WTC11 (cell line): ENCODE results near the gene FAM89B.
"Not testable (repeated sequence)": the region's sequence is repeated elsewhere in the genome, so short reads cannot be mapped to it uniquely, and the experiment has no call there.

ENCODE experiments used
- ATF1 ChIP-seq: sonication (generic); formaldehyde crosslinking; IDR thresholded peaks from 2 replicates; pipeline ENCODE4 v1.8.1; 2023; ENCODE audit warnings: mild to moderate bottlenecking, moderate library complexity, missing genetic modification reagents
- CTCF ChIP-seq: fragments of 200-600 bp; IDR thresholded peaks from 2 replicates; pipeline ENCODE4 v1.8.0; 2022; ENCODE audit warnings: antibody characterized with exemption
- E2F1 ChIP-seq: sonication (generic); formaldehyde crosslinking; IDR thresholded peaks from 2 replicates; pipeline ENCODE4 v1.8.0; 2022; ENCODE audit warnings: mild to moderate bottlenecking, missing genetic modification reagents
- OVOL2 ChIP-seq: fragments of 250-450 bp; sonication (Bioruptor Pico); IDR thresholded peaks from 2 replicates; pipeline ENCODE4 v1.9.0; 2021; ENCODE audit warnings: mild to moderate bottlenecking, borderline replicate concordance
- ZNF317 ChIP-seq: sonication (generic); formaldehyde crosslinking; IDR thresholded peaks from 2 replicates; pipeline ENCODE4 v1.8.1; 2023; ENCODE audit warnings: low read depth, mild to moderate bottlenecking, moderate library complexity, missing genetic modification reagents, borderline replicate concordance
- ZNF423 ChIP-seq: fragments of 250-450 bp; sonication (Bioruptor Pico); IDR thresholded peaks from 2 replicates; pipeline ENCODE4 v2.1.2; 2022; ENCODE audit warnings: mild to moderate bottlenecking, moderate library complexity
- TF ChIP-seq, protein P1 (sequence below): sonication (generic); formaldehyde crosslinking; IDR thresholded peaks from 2 replicates; pipeline ENCODE4 v1.8.1; 2023; ENCODE audit warnings: mild to moderate bottlenecking, missing genetic modification reagents

- not testable (repeated sequence) for TF ChIP-seq OVOL2 (CRISPR knock-in tag); CTCF; ATF1 (CRISPR knock-in tag); ZNF423; ZNF317 (CRISPR knock-in tag); E2F1 (CRISPR knock-in tag)
- TF ChIP-seq, protein P1, sequence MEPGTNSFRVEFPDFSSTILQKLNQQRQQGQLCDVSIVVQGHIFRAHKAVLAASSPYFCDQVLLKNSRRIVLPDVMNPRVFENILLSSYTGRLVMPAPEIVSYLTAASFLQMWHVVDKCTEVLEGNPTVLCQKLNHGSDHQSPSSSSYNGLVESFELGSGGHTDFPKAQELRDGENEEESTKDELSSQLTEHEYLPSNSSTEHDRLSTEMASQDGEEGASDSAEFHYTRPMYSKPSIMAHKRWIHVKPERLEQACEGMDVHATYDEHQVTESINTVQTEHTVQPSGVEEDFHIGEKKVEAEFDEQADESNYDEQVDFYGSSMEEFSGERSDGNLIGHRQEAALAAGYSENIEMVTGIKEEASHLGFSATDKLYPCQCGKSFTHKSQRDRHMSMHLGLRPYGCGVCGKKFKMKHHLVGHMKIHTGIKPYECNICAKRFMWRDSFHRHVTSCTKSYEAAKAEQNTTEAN: not testable (repeated sequence)
Observed at GRCh38 chr11:65564879-65565559, 7.3 kb upstream of the FAM89B start.
